NCI-H69 (cell line): ENCODE results near the gene TALDO1.

Experiments used
- DNase-seq: peaks from one replicate; lab custom pipeline; 2025; lab: John Stamatoyannopoulos, UW

TALDO1 gene

DNA sequence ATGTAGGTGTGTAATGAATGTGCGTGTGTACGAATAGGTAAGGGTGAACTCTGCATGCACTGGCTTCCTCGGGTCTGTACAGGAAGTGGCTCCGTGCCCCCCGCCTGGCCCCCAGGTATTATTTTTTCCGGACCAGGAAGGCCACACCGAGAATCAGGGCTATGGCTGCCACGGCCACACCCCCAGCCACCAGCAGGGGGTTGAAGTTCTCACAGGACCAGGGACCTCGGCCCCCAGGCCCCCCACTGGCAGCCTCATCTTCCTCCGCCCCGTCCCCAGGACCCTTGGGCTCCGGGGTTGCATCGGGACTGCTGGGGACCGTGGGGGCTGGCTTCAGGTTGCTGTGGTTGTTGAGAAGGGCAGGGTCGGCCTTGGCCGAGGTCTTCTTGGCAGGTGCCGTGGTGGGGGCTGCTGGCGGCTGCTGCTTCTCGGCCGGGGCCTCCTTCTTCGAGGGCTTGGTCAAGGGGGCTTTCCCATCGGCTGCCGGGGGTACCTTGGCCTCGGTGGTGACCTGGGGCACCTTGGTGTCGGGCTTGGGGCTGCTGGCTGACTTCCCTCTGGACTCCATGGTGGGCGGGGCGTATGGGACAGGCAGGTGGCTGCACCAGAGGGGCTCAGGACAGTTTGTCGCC, 40.9 kb downstream of the TALDO1 start:
- DNase-seq, result no peak

DNA sequence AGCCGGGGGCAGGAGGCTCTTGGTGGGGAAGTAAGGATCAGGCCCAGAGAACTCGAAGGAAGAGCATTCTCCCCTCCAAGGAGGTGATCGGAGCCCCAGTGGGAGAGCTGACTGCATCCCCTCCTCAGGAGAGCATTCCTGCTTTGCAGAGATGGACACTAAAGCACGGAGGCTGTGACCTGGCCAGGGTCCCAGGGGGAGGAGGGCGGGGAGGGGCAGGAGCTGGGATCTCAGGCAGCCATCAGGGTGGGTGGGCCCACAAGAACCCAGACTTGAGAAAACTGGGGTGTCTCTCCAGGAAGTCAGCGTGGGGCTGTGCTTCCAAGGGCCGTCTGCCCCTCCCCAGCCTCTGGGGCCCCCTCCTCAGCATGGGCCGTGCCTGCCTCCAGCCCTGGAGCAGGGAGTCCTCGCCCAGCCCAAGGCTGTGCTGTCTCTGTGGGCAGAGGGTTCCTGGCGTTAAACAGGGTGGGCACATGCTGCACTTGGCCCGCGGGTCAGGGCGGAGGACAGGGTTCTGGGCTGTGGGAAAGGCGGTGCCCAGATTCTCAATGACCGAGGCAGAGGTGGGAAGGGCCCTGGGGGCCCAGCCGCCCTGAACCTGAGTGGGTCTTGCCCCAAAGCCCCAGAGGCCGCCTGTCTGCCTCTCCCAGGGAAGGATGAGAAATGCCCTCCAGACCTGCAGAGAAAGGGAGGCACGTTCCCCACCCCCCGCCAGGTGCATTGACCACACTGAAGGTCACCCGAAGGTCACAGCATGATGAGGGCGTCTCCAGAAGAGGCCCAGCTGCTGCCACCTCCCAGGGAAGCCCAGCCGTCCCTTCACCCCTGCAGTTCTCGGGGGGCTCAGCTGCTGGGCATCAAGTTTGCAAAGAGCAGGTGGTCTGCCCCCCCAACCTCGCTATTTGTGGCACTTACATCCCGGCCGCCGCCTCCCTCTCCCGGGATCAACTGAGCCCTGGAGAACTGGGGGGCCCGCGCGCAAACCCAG, 42.0 kb downstream of the TALDO1 start:
- peak; percentile 36 for DNase-seq

- DNase-seq, result peak; percentile 64
Observed at GRCh38 chr11:789943-790342, 42.7 kb downstream of the TALDO1 start, which contains the start of gene CEND1. TSS of gene CEND1 (minus strand) at chr11:790090. CDS start at chr11:788576, 1,514 bp downstream.

- peak; percentile 44 for DNase-seq
Observed at GRCh38 chr11:790721-791564, 43.7 kb downstream of the TALDO1 start.

DNA sequence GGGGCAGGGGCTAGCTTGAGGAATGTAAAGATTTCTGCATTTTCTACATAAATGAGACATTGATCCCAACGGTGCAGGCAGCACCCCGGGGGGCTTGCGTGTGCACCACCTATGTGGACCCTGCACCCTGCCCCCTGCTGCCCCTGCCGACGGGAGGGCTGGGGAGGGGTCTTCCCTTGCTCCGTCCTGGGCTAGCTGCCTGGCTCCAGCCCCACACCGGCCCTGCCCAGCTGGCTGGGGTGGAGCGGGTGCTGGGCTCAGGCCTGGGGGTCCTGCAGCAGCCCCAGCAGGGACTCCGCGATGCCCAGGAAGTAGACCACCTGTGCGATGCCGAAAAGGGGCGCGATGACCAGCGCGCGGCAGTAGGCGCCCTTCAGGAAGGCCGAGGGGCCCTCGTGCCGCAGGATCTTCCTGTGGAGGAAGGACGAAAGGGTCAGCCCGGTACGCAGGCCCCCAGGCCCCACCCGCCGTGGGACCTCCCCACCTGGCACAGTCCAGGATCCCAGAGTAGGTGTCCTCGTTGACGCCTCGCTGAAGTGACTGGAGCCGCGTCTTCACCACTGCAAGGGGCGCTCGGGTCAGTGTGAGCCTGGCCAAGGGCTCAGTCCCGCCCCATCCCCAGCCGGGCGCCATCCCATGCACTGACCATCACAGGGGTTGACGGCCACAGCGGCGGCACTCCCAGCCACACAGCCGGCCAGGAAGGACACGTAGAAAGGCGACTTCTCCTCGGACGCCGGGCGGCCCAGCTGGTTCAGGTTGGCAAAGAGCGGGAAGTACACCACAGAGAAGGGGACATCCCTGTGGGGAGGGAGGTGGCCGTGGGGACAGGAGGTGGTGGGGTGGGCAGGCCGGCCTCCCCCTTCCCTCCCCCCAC, 44.6 kb downstream of the TALDO1 start:
- no peak for DNase-seq

DNA sequence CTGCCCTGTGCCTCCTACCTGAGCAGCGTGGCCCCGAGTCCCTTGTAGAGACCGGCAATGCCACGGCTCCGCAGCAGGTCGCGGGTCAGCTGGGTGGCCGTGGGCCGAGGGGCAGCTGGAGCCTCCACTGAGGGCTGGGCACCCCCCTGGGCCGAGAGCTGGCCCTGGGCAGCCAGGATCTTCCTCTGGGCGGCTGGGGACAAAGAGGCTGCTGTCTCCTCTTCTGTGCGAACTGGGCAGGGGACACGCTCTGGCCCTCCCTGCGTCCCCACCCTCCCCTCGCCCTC, 45.2 kb downstream of the TALDO1 start:
- no peak for DNase-seq

DNA sequence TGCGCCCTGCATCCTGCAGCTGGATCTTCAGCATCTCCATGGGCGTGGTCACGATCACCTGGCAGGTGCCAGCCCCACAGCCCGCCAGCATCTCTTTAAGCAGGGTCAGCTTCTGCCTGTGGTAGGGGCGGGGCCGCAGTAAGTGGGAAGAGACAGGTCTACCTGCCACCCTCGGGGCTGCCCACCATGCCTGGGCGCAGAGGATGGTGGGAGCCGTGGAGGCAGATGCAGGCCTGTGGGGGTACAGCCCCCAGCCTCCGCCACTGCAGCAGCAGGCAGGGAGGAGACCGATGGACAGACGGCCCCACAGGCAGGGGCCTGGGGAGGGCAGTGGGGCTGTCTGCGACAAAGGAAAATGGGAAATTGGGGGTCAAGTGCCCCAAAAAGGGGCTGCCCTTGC, 45.6 kb downstream of the TALDO1 start:
- DNase-seq, result no peak

DNA sequence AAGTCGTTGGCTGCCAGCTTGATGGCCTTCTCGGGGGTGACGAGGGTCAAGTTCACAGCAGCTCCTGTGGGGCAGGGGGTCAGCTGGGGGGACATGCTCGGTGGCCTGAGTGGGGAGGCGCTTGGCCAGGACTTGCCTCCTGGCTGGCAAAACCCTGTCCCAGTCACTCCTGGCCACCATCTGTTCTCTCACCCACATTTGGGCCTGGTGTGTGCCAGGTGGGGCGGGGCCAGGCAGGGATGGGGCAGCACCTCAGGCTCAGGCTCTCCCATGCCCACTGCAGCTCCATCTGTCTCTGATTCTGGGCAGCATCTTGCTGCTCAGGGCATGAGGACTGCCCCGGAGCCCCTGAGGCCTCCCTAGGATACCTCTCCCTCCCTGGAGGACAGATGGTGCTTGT, 46.3 kb downstream of the TALDO1 start:
- peak; percentile 56 for DNase-seq

DNA sequence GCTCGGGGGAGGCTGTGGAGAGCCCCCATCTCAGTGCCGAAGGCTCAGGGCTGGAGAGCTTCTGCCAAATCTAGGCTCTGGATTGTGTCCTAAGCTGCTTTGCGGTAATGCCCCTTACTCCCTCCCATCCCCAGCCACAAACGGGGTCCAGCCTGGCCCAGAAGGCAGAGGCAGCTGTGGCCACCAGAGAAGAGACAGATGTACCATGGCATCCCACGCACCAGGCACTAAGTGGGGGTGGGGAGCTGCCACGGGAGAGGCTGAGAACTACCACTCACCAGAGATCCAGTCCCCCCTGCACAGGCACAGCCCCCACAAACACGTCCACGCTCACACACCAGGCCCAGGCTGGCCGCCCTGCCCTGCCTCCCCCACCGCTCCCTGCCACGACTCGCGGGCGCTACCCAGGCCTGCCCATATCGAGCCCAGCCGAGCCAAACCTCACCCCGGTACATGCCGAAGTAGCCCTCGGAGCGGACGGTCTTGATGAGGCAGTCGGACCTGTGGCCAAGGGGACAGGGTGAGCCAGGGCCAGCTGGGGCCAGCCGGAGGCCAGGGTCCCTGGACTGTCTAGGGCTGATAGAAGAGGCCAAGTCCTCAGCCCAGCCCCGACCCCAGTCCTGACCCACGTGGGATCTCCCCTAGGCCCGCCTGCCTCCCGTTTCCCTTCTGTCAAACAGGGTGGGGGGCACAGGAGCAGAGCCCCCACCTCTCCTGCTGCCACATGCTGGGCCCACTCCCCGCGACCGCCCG, 46.9 kb downstream of the TALDO1 start:
- DNase-seq, result no peak

DNA sequence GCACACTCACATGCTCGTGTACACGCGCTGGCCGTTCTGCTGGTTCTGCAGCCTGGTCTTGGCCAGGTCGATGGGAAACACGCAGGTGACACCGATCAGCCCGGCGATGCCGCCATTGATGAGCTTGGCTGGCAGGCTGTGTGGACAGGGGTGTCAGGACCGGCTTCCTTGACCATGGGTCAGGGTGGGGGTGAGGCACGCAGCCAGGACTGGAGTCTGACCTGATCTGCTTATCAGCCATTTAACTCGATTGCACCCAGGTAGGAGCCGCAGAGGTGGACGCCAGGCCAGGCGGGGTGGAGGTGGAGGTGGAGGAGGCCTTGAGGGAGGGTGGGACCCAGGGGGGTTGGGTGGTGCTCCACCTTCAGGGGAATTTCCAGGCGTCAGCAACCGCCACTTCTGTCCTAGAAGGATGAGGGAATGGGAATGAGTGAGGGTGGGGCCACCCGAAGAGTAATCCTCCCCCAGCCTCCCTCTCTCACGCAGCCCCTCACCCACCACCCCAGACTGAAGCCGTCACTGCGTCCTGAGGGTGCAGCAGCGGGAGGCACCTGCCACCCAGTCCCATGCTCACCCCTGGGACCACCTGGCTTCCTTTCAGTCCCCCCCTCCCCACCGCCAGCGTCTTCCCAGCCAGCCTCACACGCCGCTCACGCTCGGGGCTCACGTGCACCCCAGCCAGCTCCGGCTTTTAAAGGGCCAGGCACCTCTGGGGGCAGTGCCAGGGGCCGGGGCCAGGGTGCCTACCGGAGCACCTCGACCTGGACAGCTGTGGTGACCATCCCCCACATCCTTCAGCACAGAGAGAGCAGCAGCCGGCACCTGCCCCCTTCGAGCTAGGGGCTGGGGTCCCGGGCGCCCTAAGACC, 47.7 kb downstream of the TALDO1 start:
- peak; percentile 38 for DNase-seq

- peak; percentile 89 for DNase-seq
Observed at GRCh38 chr11:795634-796564, 48.6 kb downstream of the TALDO1 start.

DNA sequence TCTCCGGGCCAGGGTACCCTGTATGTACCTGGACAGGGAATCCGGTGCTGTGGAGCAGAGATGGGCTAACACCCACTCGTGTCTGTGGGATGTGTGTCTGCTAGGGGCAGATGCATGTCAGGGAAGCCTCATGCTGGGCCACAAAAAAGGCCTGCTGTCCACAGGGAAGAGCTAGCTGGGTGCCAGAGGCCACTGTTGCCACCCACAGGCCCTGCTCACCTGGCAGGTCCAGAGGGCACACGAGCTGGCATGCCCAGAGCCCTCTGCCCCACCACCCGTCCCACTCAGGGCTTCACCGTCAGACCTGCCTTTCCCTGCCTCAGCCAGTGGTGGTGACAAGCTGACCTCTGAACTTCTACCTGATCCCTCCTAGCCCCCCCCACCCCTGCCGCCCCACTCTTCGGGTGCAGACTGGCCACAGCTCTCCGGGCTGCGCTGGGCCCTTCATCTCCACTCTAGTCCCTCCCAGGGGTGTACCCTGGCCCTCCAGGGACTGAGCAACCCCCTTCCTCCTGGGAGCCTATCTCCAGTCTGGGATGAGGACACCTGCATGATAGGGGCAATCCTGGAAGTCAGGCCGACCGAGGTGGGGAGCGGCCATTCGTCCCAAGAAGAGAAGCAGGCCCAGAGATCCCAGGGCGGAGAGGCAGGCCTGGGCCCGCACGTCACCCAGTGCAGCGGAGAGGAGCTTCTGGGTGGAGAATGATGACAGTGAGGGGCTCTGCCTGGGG, 49.5 kb downstream of the TALDO1 start:
- peak; percentile 58 for DNase-seq

- peak; percentile 96 for DNase-seq
Observed at GRCh38 chr11:797296-798092, 50.2 kb downstream of the TALDO1 start.

GRCh38 chr11:798093-798713, 50.9 kb downstream of the TALDO1 start, which contains the start of gene SLC25A22:
TSS of gene SLC25A22 (minus strand) at chr11:798281. CDS start at chr11:795006, 3,275 bp downstream.
- peak; percentile 91 for DNase-seq

GRCh38 chr11:799641-800316, 52.5 kb downstream of the TALDO1 start:
- DNase-seq, result no peak

DNA sequence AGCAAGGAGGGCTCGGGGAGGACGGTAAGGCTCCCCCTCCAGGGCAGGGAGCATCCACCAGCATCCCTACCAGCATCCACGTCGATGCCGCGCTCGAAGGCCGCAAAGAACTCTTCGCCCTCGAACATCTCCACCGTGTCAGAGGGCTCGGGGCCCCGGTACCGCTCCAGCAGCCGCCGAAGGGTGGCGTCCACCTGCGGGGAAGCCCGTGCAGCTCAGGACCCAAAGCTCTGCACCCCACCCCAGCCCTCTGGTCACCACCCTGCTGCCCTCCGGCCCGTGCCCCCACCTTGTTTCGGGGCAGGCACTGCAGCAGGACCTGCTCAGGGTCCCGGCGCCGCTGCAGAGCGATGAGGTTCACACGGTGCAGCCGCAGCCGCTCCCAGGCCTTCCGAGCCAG, 53.2 kb downstream of the TALDO1 start:
- no peak for DNase-seq
